ENCODE results near the gene LILRA5.
"Not testable (repeated sequence)": the region's sequence is repeated elsewhere in the genome, so short reads cannot be mapped to it uniquely, and the experiment has no call there.

LILRA5 gene

DNA sequence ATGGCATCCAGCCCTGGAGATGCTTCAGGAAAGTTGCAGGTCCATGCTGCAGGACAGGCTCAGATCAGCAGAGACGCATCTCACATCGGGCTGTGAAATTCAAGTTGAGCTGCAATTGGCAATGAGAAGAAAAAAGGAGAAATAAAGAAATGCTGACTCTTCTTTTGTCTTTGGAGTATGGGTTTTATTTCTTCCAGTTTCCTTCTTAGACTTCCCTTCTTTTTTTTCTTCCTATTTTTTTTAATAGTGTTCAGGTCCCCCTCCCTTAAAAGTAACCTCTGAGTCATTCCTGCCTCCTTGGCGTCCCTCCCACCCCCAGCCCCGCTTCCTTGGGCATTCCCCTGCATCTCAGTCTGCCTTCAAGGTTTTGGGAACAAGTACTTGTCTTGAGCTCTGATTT, 41.4 kb downstream of the LILRA5 start:
- DNase-seq, result not testable (repeated sequence)

DNA sequence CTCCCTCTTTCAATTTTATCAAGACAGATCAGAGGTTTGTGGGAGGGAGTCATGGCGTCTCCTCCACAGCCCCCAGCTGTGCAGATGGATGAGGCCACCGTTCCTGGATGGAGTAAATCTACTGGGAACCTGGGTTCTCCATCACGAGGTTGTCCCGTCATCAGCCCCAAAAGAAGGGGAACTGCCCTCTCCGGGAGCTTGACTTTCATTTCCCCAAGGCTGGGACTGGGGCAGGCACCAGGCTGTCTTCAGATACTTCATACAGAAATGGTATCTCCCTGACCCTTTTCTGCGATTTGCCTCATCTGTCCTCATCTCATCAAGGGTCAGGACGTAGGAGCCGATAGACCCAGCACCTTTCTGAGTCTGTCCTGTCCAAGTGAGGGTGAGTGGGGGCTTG, 41.9 kb downstream of the LILRA5 start:
- DNase-seq, result no peak

DNA sequence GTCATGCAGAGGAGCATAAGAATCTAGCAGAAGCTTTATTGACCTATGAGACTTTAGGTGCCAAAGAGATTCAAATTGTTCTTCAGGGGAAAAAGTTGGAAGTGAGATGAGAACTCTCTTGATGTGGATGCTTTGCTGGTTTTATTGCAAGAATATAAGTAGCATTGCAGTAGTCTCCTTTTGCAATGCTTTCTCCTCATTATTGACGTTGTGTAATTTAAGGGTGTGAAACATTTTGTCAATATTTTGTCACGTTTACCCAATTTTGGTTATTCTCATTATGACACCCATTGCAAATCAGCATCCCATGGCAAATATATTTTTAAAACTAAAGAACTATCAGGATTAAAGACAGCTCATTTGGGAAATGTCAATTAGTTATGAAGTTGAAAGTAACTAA, 44.0 kb downstream of the LILRA5 start:
- DNase-seq, result no peak

DNA sequence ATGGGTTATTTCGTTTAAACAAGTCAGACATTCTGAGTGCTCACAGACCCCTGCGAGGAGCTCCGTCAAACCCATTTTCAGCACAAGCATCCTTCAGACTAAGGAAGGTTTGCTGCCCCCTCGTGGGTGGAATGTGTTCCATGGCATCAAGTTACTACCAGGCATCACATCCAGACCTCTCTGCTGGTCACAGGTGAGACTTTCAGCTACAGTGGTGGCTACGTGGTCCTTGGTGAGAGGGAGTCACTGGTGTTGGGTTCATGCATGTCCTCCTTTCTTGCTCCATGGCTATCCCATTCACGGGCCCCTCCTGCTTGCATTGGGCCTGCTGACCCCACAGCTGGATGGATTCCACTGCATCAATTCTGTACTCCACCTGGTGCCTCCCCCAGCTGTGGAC, 46.8 kb downstream of the LILRA5 start:
- no peak for DNase-seq

DNA sequence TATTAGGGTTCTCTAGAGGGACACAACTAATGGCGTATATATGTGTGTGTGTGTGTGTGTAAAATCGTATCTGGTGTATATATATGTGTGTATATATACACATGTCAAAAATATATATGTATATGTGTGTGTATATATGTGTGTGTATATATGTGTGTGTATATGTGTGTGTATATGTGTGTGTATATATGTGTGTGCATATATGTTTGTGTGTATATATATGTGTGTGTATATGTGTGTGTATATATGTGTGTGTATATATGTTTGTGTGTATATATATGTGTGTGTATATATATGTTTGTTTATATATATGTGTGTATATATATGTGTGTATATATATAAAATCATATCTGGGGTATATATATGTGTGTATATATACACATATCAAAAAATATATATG, 50.5 kb downstream of the LILRA5 start:
- DNase-seq, result no peak

DNA sequence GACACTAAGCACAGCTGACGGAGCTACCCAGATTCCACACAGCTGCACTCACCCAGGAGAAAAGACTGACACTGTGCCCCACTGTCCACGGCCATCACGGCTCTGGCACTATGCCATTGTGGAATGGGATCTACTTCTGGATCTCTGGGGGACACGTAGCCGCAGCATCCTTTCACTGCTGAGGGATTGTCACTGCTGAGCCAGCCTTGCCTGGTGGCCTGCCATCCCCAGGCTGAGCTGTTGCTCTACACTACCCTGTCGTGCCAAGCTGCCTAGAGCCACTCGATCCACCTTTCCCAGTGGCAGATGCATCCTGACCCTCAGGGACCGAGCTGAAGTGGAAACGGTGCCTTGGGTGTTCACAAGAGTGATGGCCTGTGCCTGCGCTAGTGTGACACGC, 50.9 kb downstream of the LILRA5 start:
- no peak for DNase-seq

DNA sequence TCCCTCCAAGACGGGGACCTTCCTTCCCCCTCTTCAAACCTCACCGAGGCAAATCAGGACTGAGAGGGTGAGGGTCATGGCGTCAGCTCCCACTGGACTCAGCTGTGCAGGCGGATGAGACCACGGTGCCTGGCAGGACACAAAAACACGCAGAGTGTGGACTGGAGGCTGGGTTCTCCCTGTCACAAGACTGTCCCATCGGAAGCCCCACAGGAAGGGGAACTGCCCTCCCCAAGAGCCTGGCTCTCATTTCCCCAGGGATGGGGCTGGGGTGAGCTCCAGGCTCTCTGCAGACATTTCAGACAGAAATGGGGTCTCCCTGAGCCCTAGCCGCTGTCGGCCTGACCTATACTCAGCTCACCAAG, 55.9 kb downstream of the LILRA5 start, which contains the start of gene LILRB5:
LILRB5 (minus strand) TSS at position 158 of the 365 bp plus-strand sequence; CDS start at position 78, 80 bp downstream.
- no peak for DNase-seq
